ENCODE measurements around the gene EIF6. TPM values are rescaled to one million over a fixed set of nuclear protein-coding genes. Genes with fewer than 3 reads are reported as not detected.
A peak's percentile ranks its signal among the peaks of the same experiment; 100 is the strongest.

Gene EIF6
- polyA plus RNA-seq, 1 donor from 2014 or later = 143 TPM

DNA sequence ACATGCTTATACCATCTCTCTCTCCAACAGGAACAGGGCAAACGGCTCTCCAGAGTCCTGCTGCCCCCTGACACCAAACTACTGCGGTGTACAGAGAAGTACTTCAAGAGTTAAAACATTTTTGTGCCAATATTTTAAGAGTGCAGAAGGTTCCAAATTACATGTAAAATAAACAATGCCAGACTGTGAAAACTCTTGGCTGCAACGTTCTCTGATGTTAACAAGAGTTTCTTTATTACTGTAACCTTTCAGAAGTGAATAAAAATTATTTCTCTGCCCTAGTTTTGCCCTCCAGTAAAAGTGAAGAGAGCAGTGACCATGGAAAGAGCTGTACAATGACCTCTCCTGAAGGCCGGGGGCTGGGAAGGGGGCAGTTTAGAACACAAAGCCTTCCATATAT lies 49.0 kb upstream of the EIF6 start (continued):
- TF ChIP-seq MXI1 (conservative IDR thresholded peaks at IDR 0.05; ENCODE audit: poor library complexity, severe bottlenecking) (no peak), RAD21 (conservative IDR thresholded peaks at IDR 0.05) (no peak)

DNA sequence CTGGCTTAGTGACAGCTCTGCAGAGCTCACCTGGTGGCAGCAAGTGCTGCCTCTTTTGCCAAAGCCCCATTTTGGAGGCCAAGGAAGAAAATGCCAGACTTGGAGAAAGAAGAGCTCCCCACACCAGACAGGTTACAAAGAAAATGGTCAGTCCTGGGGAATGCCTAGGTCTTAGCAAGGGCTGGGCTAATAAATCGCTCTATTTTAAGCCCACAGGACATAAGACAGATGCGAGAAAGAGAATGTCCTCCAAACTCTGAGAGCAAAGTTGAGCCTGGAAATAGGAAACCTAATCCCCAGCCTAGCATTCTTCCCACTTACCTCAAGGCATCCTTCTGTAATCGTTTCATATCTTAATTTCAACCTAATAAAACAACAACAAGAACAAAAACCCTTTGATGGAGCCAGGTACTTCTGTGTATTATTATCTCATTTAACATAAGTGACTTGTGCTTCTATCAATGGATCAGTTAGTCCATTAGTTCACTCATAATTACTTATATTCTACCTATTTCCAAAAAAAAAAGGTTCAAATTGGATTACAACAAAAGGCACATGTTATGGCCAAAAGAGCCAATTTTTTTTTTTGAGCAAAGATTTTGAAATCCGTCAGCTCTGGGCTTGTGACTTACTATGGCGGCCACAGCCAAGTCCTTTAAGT lies 48.1 kb upstream of the EIF6 start:
- Histone ChIP-seq H3K9ac (ENCODE audit: low read length) (no peak overlapping the region), H3K9me2 (ENCODE audit: insufficient read depth, low read length) (no peaks in the 10 kb centered on the region), H3K36me3 (ENCODE audit: insufficient read depth, low read length) (no peaks in the 10 kb centered on the region), H4K20me1 (ENCODE audit: insufficient read depth) (no peaks in the 10 kb centered on the region), H3K79me2 (replicated peaks; ENCODE audit: insufficient read depth, low read length) (no peaks in the 10 kb centered on the region), H2AFZ (ENCODE audit: low read depth, low read length) (no peak overlapping the region), H3K9me3 (ENCODE audit: low read length) (no peaks in the 10 kb centered on the region), H3F3A (ENCODE audit: insufficient read depth, low read length, poor library complexity, severe bottlenecking) (no peaks in the 10 kb centered on the region), H3K27ac (ENCODE audit: low read length) (no peak overlapping the region), H3K4me3 (ENCODE audit: low read length) (no peak overlapping the region), H3K4me2 (ENCODE audit: low read length) (no peak overlapping the region), H3K27me3 (ENCODE audit: insufficient read depth, low read depth, low read length) (no peaks in the 10 kb centered on the region)
- TF ChIP-seq RAD21 (conservative IDR thresholded peaks at IDR 0.05) (no peak), EZH2 (IDR thresholded peaks at IDR 0.05; ENCODE audit: borderline replicate concordance, insufficient read depth, low read length, poor library complexity, severe bottlenecking) (no peak), POLR2AphosphoS5 (IDR thresholded peaks at IDR 0.05) (no peak), SMC3 (conservative IDR thresholded peaks at IDR 0.05; ENCODE audit: poor library complexity) (no peak), TAF1 (IDR thresholded peaks at IDR 0.05; ENCODE audit: low read depth) (no peak)
- TF ChIP-seq, protein P1, sequence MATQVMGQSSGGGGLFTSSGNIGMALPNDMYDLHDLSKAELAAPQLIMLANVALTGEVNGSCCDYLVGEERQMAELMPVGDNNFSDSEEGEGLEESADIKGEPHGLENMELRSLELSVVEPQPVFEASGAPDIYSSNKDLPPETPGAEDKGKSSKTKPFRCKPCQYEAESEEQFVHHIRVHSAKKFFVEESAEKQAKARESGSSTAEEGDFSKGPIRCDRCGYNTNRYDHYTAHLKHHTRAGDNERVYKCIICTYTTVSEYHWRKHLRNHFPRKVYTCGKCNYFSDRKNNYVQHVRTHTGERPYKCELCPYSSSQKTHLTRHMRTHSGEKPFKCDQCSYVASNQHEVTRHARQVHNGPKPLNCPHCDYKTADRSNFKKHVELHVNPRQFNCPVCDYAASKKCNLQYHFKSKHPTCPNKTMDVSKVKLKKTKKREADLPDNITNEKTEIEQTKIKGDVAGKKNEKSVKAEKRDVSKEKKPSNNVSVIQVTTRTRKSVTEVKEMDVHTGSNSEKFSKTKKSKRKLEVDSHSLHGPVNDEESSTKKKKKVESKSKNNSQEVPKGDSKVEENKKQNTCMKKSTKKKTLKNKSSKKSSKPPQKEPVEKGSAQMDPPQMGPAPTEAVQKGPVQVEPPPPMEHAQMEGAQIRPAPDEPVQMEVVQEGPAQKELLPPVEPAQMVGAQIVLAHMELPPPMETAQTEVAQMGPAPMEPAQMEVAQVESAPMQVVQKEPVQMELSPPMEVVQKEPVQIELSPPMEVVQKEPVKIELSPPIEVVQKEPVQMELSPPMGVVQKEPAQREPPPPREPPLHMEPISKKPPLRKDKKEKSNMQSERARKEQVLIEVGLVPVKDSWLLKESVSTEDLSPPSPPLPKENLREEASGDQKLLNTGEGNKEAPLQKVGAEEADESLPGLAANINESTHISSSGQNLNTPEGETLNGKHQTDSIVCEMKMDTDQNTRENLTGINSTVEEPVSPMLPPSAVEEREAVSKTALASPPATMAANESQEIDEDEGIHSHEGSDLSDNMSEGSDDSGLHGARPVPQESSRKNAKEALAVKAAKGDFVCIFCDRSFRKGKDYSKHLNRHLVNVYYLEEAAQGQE (IDR thresholded peaks at IDR 0.05; ENCODE audit: borderline replicate concordance) = no peak
- TF ChIP-seq, protein P2, sequence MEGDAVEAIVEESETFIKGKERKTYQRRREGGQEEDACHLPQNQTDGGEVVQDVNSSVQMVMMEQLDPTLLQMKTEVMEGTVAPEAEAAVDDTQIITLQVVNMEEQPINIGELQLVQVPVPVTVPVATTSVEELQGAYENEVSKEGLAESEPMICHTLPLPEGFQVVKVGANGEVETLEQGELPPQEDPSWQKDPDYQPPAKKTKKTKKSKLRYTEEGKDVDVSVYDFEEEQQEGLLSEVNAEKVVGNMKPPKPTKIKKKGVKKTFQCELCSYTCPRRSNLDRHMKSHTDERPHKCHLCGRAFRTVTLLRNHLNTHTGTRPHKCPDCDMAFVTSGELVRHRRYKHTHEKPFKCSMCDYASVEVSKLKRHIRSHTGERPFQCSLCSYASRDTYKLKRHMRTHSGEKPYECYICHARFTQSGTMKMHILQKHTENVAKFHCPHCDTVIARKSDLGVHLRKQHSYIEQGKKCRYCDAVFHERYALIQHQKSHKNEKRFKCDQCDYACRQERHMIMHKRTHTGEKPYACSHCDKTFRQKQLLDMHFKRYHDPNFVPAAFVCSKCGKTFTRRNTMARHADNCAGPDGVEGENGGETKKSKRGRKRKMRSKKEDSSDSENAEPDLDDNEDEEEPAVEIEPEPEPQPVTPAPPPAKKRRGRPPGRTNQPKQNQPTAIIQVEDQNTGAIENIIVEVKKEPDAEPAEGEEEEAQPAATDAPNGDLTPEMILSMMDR (IDR thresholded peaks at IDR 0.05; ENCODE audit: poor library complexity, severe bottlenecking) = no peak

DNA sequence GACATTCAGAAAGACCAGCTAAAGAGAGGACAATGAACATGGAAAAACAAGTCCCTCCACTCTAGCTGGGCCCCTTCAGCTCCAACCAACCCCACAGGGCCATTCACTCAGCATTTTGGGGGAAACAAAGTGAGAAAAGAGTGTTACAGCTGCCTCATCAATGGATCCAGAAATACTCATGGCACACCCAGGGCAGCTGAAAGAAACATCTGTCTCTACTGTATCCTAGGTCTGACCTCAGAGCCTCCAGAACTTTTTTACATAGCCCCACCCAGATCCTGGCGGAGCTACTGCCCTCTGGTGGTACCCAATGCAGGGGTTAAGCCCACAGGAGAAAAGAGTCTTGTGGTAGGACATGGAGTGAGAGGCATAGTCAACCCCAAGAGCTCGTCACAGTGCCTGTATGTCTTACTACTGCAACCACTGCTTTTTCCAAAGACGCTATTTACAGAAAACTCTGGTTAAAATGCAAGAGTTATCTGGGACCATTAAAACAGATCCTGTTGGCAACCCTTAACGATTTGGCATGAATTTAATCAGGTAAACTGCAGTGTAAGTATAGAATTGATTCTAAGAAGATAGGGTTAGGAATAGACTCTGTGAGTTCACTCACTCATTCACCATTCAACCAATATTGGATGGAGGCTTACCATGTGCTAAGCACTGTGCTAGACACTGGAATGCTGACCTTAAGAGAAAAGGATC lies 45.0 kb upstream of the EIF6 start:
- Histone ChIP-seq H3K36me3 (ENCODE audit: insufficient read depth, low read length) (no peaks in the 10 kb centered on the region), H3K9me2 (ENCODE audit: insufficient read depth, low read length) (no peaks in the 10 kb centered on the region), H3K9me3 (ENCODE audit: low read length) (no peaks in the 10 kb centered on the region), H2AFZ (ENCODE audit: low read depth, low read length) (no peak overlapping the region), H3K27me3 (ENCODE audit: insufficient read depth, low read depth, low read length) (no peaks in the 10 kb centered on the region), H4K20me1 (ENCODE audit: insufficient read depth) (no peaks in the 10 kb centered on the region), H3K79me2 (replicated peaks; ENCODE audit: insufficient read depth, low read length) (no peaks in the 10 kb centered on the region), H3K9ac (ENCODE audit: low read length) (no peak overlapping the region), H3K4me2 (ENCODE audit: low read length) (no peak overlapping the region), H3K27ac (ENCODE audit: low read length) (no peak overlapping the region), H3K4me3 (ENCODE audit: low read length) (no peak overlapping the region), H3F3A (ENCODE audit: insufficient read depth, low read length, poor library complexity, severe bottlenecking) (no peaks in the 10 kb centered on the region)
- TF ChIP-seq SMC3 (conservative IDR thresholded peaks at IDR 0.05; ENCODE audit: poor library complexity) = no peak
- TF ChIP-seq, protein P2 (IDR thresholded peaks at IDR 0.05; ENCODE audit: poor library complexity, severe bottlenecking) = peak; percentile 13

Measured in neural cell (in vitro differentiated cells).